CD4-positive, alpha-beta T cell (primary cell): ENCODE measurements around the gene EMX1. TPM values are rescaled to one million over a fixed set of nuclear protein-coding genes. Genes with fewer than 3 reads are reported as not detected.

Source experiments
- ATAC-seq: fragments of 200-7000 bp; cut with Tn5 transposase; one replicate; pipeline ENCODE4 v1.10.0; 2022; ENCODE audit warnings: mild to moderate bottlenecking; ENCODE audit not compliant: poor library complexity
- CTCF ChIA-PET: fragments of 350-600 bp; sonication (Branson Sonifier 250); formaldehyde crosslinking; loops from one replicate; lab custom pipeline; 2021; ENCODE audit warnings: antibody characterized with exemption, inconsistent platforms; lab: Charles Lee
- POLR2A ChIA-PET: fragments of 350-600 bp; sonication (Branson Sonifier 250); formaldehyde crosslinking; loops from one replicate; lab custom pipeline; 2021; ENCODE audit warnings: antibody characterized with exemption, inconsistent platforms; lab: Charles Lee
- DNase-seq, 14 experiments: peaks; one replicate each; pipeline ENCODE4 v3.0.0-alpha.2; 2013 to 2020; ENCODE audit warnings: mixed read lengths in 2 of 14
- H3K27ac ChIP-seq, 2 donors: one replicate each; pipeline versions ENCODE4 v1.5.1 to v1.7.0; 2013; ENCODE audit warnings: low read length in 2 of 2, low read depth in 1 of 2, mild to moderate bottlenecking in 1 of 2
- H3K27me3 ChIP-seq, 2 experiments: 1 replicate in 1 of 2; 2 replicates in 1 of 2; pipeline versions ENCODE4 v1.6.1 to v1.7.0; 2013; ENCODE audit warnings: low read length in 2 of 2, control low read depth in 1 of 2, mild to moderate bottlenecking in 1 of 2, moderate library complexity in 1 of 2; ENCODE audit not compliant: insufficient read depth in 2 of 2, control insufficient read depth in 1 of 2
- H3K36me3 ChIP-seq: one replicate; pipeline ENCODE4 v1.6.1; 2013; ENCODE audit warnings: low read length, control low read depth; ENCODE audit not compliant: insufficient read depth
- H3K4me1 ChIP-seq: one replicate; pipeline ENCODE4 v1.6.1; 2013; ENCODE audit warnings: low read length, control low read depth; ENCODE audit not compliant: insufficient read depth
- H3K4me3 ChIP-seq: one replicate; pipeline ENCODE4 v1.5.1; 2013; ENCODE audit warnings: mild to moderate bottlenecking, low read length, moderate library complexity
- H3K9me3 ChIP-seq, 2 experiments: 1 replicate in 1 of 2; 2 replicates in 1 of 2; pipeline versions ENCODE4 v1.6.1 to v1.7.0; 2013; ENCODE audit warnings: low read length in 2 of 2, mild to moderate bottlenecking in 2 of 2, control low read depth in 1 of 2, moderate library complexity in 1 of 2; ENCODE audit not compliant: control insufficient read depth in 1 of 2, insufficient read depth in 1 of 2
- H3K27ac Mint-ChIP-seq: one replicate; pipeline ENCODE4 v1.8.0; 2020; ENCODE audit warnings: mixed read lengths
- H3K27me3 Mint-ChIP-seq: one replicate; pipeline ENCODE4 v1.8.0; 2021; ENCODE audit warnings: mixed read lengths
- H3K36me3 Mint-ChIP-seq: one replicate; pipeline ENCODE4 v1.8.0; 2021; ENCODE audit warnings: low read depth, mixed read lengths
- H3K4me1 Mint-ChIP-seq: one replicate; pipeline ENCODE4 v1.8.0; 2021; ENCODE audit warnings: low read depth, mixed read lengths
- H3K4me3 Mint-ChIP-seq: one replicate; pipeline ENCODE4 v1.8.0; 2020; ENCODE audit warnings: mild to moderate bottlenecking, mixed read lengths
- H3K9me3 Mint-ChIP-seq: one replicate; pipeline ENCODE4 v1.8.0; 2020; ENCODE audit warnings: mixed read lengths
- CTCF ChIP-seq: fragments of 200-600 bp; IDR thresholded peaks from one replicate; pipeline ENCODE4 v1.8.0; 2022; ENCODE audit warnings: antibody characterized with exemption, mild to moderate bottlenecking
- intact Hi-C, 2 experiments: fragments of 100-400 bp; cut with DNase I in 1 of 2; cut with micrococcal nuclease in 1 of 2; formaldehyde crosslinking; loops; one replicate each; pipeline versions ENCODE4 v1.15.1 to v1.9.0; 2023 to 2025; cut with DNase I, micrococcal nuclease
- total RNA-seq, 174 experiments: library from RNA in 2 of 174; stranded (reverse) in 2 of 174; gene quantifications; one replicate each; pipeline ENCODE4 v1.2.3 and lab custom pipeline; 2021 to 2026

Gene EMX1
- total RNA-seq, 2 experiments from 2014 or later: not detected

DNA sequence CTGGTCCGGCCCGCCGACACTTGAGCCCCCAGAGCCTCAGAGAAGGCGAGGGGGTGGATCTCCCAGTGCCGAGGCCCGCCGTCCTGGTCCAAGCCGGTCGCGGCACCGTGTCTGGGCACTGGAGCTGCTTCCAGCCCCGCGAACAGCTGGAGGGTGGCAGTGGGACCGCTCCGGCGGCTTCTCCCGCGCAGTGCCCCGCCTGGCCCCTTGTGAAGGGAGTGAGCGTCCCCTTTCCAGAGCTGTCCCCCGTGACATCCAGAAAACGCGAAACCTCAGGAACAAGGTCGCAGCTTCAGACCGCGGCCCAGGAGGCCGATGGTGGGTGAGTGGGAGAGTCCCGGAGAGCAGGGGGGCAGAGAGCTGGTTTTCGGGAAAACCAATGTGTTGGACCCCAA lies 579 bp upstream of the EMX1 start:
- H3K27ac ChIP-seq: no peak overlapping the region
- Mint-ChIP-seq H3K4me1 (peaks cover 30% of the 10 kb centered on the region), H3K36me3 (no peaks in the 10 kb centered on the region), H3K27me3 (peaks cover 74% of the 10 kb centered on the region), H3K27ac (no peak overlapping the region), H3K9me3 (no peaks in the 10 kb centered on the region), H3K4me3 (peak overlapping the region; percentile 84)
- DNase-seq (no peak), ATAC-seq (no peak)
- H3K4me1 ChIP-seq: peaks cover 53% of the 10 kb centered on the region
- no peaks in the 10 kb centered on the region for H3K36me3 ChIP-seq
- H3K4me3 ChIP-seq: peak overlapping the region; percentile 57
- POLR2A ChIA-PET: interaction anchor here (1.0 kb wide), 1 partner anchor 47 kb away, joined by 3 read pairs; no protein-coding TSS in a partner anchor
- intact Hi-C loops: no loop called here
- H3K27me3 ChIP-seq: peaks cover 81 to 93% of the 10 kb centered on the region in 2 experiments
- H3K9me3 ChIP-seq: peaks cover 0 to 40% of the 10 kb centered on the region in 2 experiments
- CTCF ChIA-PET: no interaction called here
- TF ChIP-seq CTCF: no peak

DNA sequence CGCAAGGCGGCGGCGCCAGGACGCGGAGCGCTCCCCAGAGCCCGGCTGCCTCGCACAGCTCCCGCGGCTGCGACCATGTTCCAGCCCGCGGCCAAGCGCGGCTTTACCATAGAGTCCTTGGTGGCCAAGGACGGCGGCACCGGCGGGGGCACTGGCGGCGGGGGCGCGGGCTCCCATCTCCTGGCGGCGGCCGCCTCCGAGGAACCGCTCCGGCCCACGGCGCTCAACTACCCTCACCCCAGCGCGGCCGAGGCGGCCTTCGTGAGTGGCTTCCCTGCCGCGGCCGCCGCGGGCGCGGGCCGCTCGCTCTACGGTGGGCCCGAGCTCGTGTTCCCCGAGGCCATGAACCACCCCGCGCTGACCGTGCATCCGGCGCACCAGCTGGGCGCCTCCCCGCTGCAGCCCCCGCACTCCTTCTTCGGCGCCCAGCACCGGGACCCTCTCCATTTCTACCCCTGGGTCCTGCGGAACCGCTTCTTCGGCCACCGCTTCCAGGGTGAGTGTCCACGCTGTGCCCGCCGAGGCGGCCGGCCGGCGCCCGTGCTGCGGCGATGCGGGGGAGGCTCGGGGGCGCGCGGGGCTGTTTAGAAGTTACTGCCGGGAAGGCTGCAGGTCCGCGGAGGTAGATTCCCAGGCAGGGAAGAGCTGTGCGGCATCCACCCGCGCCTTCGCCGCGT lies 696 bp downstream of the EMX1 start:
- Mint-ChIP-seq H3K4me3 (peak overlapping the region; percentile 78), H3K9me3 (no peaks in the 10 kb centered on the region), H3K27me3 (peaks cover 76% of the 10 kb centered on the region), H3K27ac (no peak overlapping the region), H3K36me3 (no peaks in the 10 kb centered on the region), H3K4me1 (peaks cover 30% of the 10 kb centered on the region)
- intact Hi-C loops: no loop called here
- no peaks in the 10 kb centered on the region for H3K36me3 ChIP-seq
- peaks cover 83 to 93% of the 10 kb centered on the region in 2 experiments for H3K27me3 ChIP-seq
- peak; percentile 12 for ATAC-seq
- ChIA-PET CTCF (no interaction called here), POLR2A (interaction anchor here (1.1 kb wide), 1 partner anchor 9 kb away, joined by 3 read pairs; no protein-coding TSS in a partner anchor)
- peak in 2 of 14 experiments; percentile 25 to 33 for DNase-seq
- peaks cover 0 to 40% of the 10 kb centered on the region in 2 experiments for H3K9me3 ChIP-seq
- H3K4me1 ChIP-seq: peaks cover 53% of the 10 kb centered on the region
- no peak overlapping the region for H3K27ac ChIP-seq
- no peak for TF ChIP-seq CTCF
- H3K4me3 ChIP-seq: no peak overlapping the region

GRCh38 chr2:72919414-72920317 lies 2.3 kb downstream of the EMX1 start:
- no peak for TF ChIP-seq CTCF
- Histone ChIP-seq H3K4me1 (peaks cover 61% of the 10 kb centered on the region), H3K4me3 (no peak overlapping the region), H3K36me3 (no peaks in the 10 kb centered on the region), H3K9me3 (peaks cover 0 to 49% of the 10 kb centered on the region in 2 experiments), H3K27ac (no peak overlapping the region), H3K27me3 (peaks cover 83 to 93% of the 10 kb centered on the region in 2 experiments)
- DNase-seq (no peak), ATAC-seq (no peak)
- H3K27ac Mint-ChIP-seq: no peak overlapping the region
- H3K36me3 Mint-ChIP-seq: no peaks in the 10 kb centered on the region
- peaks cover 71% of the 10 kb centered on the region for H3K27me3 Mint-ChIP-seq
- POLR2A ChIA-PET: no interaction called here
- intact Hi-C loops: no loop called here
- peak overlapping the region; percentile 45 for H3K4me3 Mint-ChIP-seq
- no peaks in the 10 kb centered on the region for H3K9me3 Mint-ChIP-seq
- CTCF ChIA-PET: no interaction called here
- peaks cover 26% of the 10 kb centered on the region for H3K4me1 Mint-ChIP-seq
